C4-2B (cell line): Measurements from ENCODE around the gene SLC28A1.
"Not testable (repeated sequence)": the region's sequence is repeated elsewhere in the genome, so short reads cannot be mapped to it uniquely, and the experiment has no call there.

ENCODE experiments used
- ZFX ChIP-seq: fragments of 450-650 bp; IDR thresholded peaks from 2 replicates; pipeline ENCODE4 v1.6.1; 2017
- TF ChIP-seq, protein P1 (sequence below): fragments of 450-650 bp; conservative IDR thresholded peaks from 2 replicates; pipeline ENCODE4 v1.5.1; 2017; ENCODE audit warnings: mild to moderate bottlenecking

DNA sequence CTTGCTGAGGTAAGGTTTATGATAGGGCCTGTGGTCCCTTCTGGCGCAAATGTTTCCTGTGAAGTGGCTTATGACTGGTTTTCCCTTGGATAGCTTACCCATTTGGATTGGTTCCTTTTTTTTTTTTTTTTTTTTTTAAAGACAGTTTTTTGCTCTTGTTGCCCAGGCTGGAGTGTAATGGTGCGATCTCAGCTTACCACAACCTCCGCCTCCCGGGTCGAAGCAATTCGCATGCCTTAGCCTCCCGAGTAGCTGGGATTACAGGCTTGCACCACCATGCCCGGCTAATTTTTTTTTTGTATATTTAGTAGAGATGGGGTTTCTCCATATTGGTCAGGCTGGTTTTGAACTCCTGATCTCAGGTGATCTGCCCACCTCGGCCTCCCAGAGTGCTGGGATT lies 102.9 kb downstream of the SLC28A1 start:
- TF ChIP-seq, protein P1, sequence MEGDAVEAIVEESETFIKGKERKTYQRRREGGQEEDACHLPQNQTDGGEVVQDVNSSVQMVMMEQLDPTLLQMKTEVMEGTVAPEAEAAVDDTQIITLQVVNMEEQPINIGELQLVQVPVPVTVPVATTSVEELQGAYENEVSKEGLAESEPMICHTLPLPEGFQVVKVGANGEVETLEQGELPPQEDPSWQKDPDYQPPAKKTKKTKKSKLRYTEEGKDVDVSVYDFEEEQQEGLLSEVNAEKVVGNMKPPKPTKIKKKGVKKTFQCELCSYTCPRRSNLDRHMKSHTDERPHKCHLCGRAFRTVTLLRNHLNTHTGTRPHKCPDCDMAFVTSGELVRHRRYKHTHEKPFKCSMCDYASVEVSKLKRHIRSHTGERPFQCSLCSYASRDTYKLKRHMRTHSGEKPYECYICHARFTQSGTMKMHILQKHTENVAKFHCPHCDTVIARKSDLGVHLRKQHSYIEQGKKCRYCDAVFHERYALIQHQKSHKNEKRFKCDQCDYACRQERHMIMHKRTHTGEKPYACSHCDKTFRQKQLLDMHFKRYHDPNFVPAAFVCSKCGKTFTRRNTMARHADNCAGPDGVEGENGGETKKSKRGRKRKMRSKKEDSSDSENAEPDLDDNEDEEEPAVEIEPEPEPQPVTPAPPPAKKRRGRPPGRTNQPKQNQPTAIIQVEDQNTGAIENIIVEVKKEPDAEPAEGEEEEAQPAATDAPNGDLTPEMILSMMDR, result not testable (repeated sequence)
- not testable (repeated sequence) for TF ChIP-seq ZFX
